K562 (cell line): ENCODE results near the gene SNX25. TPM values are rescaled to one million over a fixed set of nuclear protein-coding genes. Genes with fewer than 3 reads are reported as not detected.
"Not testable (repeated sequence)": the region's sequence is repeated elsewhere in the genome, so short reads cannot be mapped to it uniquely, and the experiment has no call there.

ENCODE experiments used
- ATAC-seq: fragments of 200-7000 bp; cut with Tn5 transposase; 3 replicates; pipeline ENCODE4 v1.9.1; 2020; ENCODE audit warnings: moderate library complexity
- BruUV-seq: library from RNA; stranded (reverse); fragments of 400-500 nt; replicated peaks from 2 replicates; lab custom pipeline; 2021; lab: Mats Ljungman, UMichigan
- CTCF ChIA-PET: fragments of 300-600 bp; formaldehyde crosslinking; extraction: SDS; loops from one replicate; lab custom pipeline; 2021; ENCODE audit warnings: low intra/inter-chr PET ratio; lab: Yijun Ruan, JAX
- POLR2A ChIA-PET: fragments of 300-600, 350-650 bp; sonication (Branson Sonifier 250); formaldehyde crosslinking; extraction: SDS; loops from one replicate; lab custom pipeline; 2021; ENCODE audit warnings: antibody characterized with exemption, inconsistent platforms; lab: Yijun Ruan, JAX
- DNase-seq, 4 experiments: peaks; one replicate each; pipeline versions ENCODE4 v3.0.0 to v3.0.0-alpha.2; 2011 to 2018; ENCODE audit warnings: low spot score in 3 of 4, mixed read lengths in 3 of 4; ENCODE audit errors: extremely low read depth in 1 of 4
- FAIRE-seq: peaks from 2 replicates; lab custom pipeline; 2011; peaks lifted over from hg19 to GRCh38; lab: Jason Lieb, UNC
- H2AFZ ChIP-seq: 2 replicates; pipeline ENCODE4 v1.6.0; 2011; ENCODE audit warnings: low read depth, low read length, control low read depth, inconsistent platforms
- H3K27ac ChIP-seq: fragments of 200-600 bp; 3 replicates; pipeline ENCODE4 v1.8.0; 2011; ENCODE audit warnings: low read depth, mild to moderate bottlenecking, control low read depth, inconsistent platforms, low read length, moderate library complexity, mixed read lengths; ENCODE audit errors: extremely low read depth
- H3K27me3 ChIP-seq, 2 experiments: fragments of 300-600 bp in 1 of 2; 2 replicates in 1 of 2; 3 replicates in 1 of 2; pipeline versions ENCODE4 v1.6.0 to v1.8.0; 2011; ENCODE audit warnings: inconsistent platforms in 2 of 2, low read length in 2 of 2, mild to moderate bottlenecking in 1 of 2, mixed read lengths in 1 of 2, moderate library complexity in 1 of 2; ENCODE audit not compliant: control insufficient read depth in 2 of 2, insufficient read depth in 2 of 2
- H3K36me3 ChIP-seq: fragments of 300-600 bp; 3 replicates; pipeline ENCODE4 v1.8.0; 2011; ENCODE audit warnings: mild to moderate bottlenecking, low read length, inconsistent platforms; ENCODE audit not compliant: control insufficient read depth, insufficient read depth
- H3K4me1 ChIP-seq, 2 experiments: fragments of 200-600 bp in 1 of 2; replicated peaks in 1 of 2; 2 replicates in 1 of 2; 3 replicates in 1 of 2; pipeline versions ENCODE4 v1.5.1 to v1.8.0; 2011; ENCODE audit warnings: inconsistent platforms in 2 of 2, low read length in 2 of 2, mild to moderate bottlenecking in 1 of 2, mixed read lengths in 1 of 2, moderate library complexity in 1 of 2; ENCODE audit not compliant: control insufficient read depth in 2 of 2, insufficient read depth in 2 of 2
- H3K4me2 ChIP-seq: 2 replicates; pipeline ENCODE4 v1.6.1; 2011; ENCODE audit warnings: low read length, control low read depth, inconsistent platforms, mixed read lengths; ENCODE audit not compliant: insufficient read depth
- H3K4me3 ChIP-seq: fragments of 200-600 bp; sonication (generic), shearing (Covaris generic); 2 replicates; pipeline ENCODE4 v1.5.1; 2016; ENCODE audit warnings: control low read depth, inconsistent platforms
- H3K79me2 ChIP-seq: fragments of 200-600 bp; 3 replicates; pipeline ENCODE4 v1.8.0; 2011; ENCODE audit warnings: low read length, inconsistent platforms; ENCODE audit not compliant: control insufficient read depth, insufficient read depth
- H3K9ac ChIP-seq, 2 experiments: 2 replicates each; pipeline versions ENCODE4 v1.6.0 to v1.6.1; 2011; ENCODE audit warnings: low read depth in 2 of 2, low read length in 2 of 2, control low read depth in 1 of 2, inconsistent platforms in 1 of 2, mild to moderate bottlenecking in 1 of 2, mixed read lengths in 1 of 2; ENCODE audit not compliant: insufficient read depth in 1 of 2
- H3K9me1 ChIP-seq: one replicate; pipeline ENCODE4 v1.6.0; 2011; ENCODE audit warnings: inconsistent platforms, mild to moderate bottlenecking, low read length, moderate library complexity; ENCODE audit not compliant: control insufficient read depth, insufficient read depth
- H3K9me3 ChIP-seq: replicated peaks from 2 replicates; pipeline ENCODE4 v1.5.1; 2011; ENCODE audit warnings: low read depth, low read length, inconsistent platforms; ENCODE audit not compliant: control insufficient read depth, insufficient read depth
- H4K20me1 ChIP-seq: replicated peaks from 2 replicates; pipeline ENCODE4 v1.6.1; 2011; ENCODE audit warnings: low read length, inconsistent platforms, mixed read lengths; ENCODE audit not compliant: control insufficient read depth, insufficient read depth
- ASH1L ChIP-seq: fragments of 450-650 bp; IDR thresholded peaks from 2 replicates; pipeline ENCODE4 v1.6.1; 2018; ENCODE audit warnings: borderline replicate concordance, mild to moderate bottlenecking, low read depth; ENCODE audit not compliant: partially characterized antibody
- ZNF764 ChIP-seq: fragments of 250-450 bp; sonication (Bioruptor Pico); IDR thresholded peaks from 2 replicates; pipeline ENCODE4 v1.4.0; 2020; ENCODE audit warnings: low read depth, mild to moderate bottlenecking, moderate library complexity
- WGBS: fragments of 100-300 bp; shearing (Covaris generic); methylation state at CpG from one replicate; pipeline ENCODE4 v1.1.6; 2016; ENCODE audit warnings: low coverage, mixed read lengths; ENCODE audit not compliant: insufficient coverage; ENCODE audit errors: missing lambda C conversion rate; 5-methylcytosine and 5-hydroxymethylcytosine counted together
- in situ Hi-C: fragments of 300-500 bp; cut with MboI; formaldehyde crosslinking; loops from 4 replicates; pipeline ENCODE4 v1.15.0; 2018; ENCODE audit warnings: inconsistent platforms, mixed read lengths
- intact Hi-C: fragments of 100-400 bp; cut with micrococcal nuclease; formaldehyde crosslinking; loops from 2 replicates; pipeline ENCODE4 v1.14.2; 2022
- polyA plus RNA-seq, 8 experiments: library from polyadenylated mRNA; depleted of rRNA in 4 of 8; stranded (reverse) in 5 of 8; unstranded in 3 of 8; fragments of >200 nt; fragmentation: Nextera tagmentation in 2 of 8; fragmentation: Illumina TruSeq in 1 of 8; extraction: Ambion mirVana in 2 of 8; extraction: Trizol in 1 of 8; gene quantifications; 2 replicates each; pipeline versions ENCODE4 v1.2.1 to v1.2.3, GENCODE V29; 2011 to 2014; ENCODE audit warnings: inconsistent platforms in 1 of 8, missing spikeins in 1 of 8
- total RNA-seq, 7 experiments: library from RNA; depleted of rRNA in 6 of 7; stranded (reverse); fragments of >200 nt in 6 of 7; fragmentation: Illumina TruSeq in 2 of 7; extraction: Trizol in 2 of 7; gene quantifications; 2 replicates each; pipeline versions ENCODE4 v1.2.1 to v1.2.3, GENCODE V29; 2011 to 2021; ENCODE audit warnings: low replicate concordance in 1 of 7

The SNX25 gene
- total and polyA plus RNA-seq, 9 of the 15 experiments (the other 6 are each of a cell fraction or from before 2014, with no cell fraction given): 2.5 to 23.4 (median 13.3) TPM

DNA sequence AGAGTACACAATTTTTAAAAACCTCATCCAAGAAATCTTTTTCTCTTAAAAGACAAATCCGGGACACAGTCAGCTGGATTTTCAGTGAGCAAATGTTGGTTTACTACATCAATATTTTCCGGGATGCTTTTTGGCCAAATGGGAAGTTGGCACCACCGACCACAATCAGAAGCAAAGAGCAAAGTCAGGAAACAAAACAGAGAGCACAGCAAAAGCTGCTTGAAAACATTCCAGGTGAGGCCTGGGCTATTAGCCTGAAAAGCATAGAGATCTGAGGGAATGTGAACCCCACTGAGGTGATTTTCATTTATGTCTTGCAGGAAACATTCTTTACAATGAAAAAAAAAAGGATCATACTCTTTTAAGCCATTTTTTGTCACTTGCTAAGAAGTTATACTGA lies 152.5 kb downstream of the SNX25 start:
- Histone ChIP-seq H3K9ac (no peak overlapping the region), H3K27ac (no peak overlapping the region)
- no peak for FAIRE-seq
- no TSS peak for BruUV-seq
- TF ChIP-seq ASH1L: no peak
- no peak for TF ChIP-seq ZNF764 (CRISPR knock-in tag)
- TF ChIP-seq, all 486 proteins: peak for 0
- no peaks in the 10 kb centered on the region for H3K9me3 ChIP-seq
- ChIA-PET POLR2A (no interaction called here), CTCF (no interaction called here)
- 87% methylated on average over 3 of the region's 3 CpGs for WGBS
- H3K4me3 ChIP-seq: no peak overlapping the region
- H3K79me2 ChIP-seq: no peaks in the 10 kb centered on the region
- no peaks in the 10 kb centered on the region for H3K9me1 ChIP-seq
- no peaks in the 10 kb centered on the region; the same call in 2 of the 3 replicates for H3K36me3 ChIP-seq
- H3K27me3 ChIP-seq: no peaks in the 10 kb centered on the region
- intact Hi-C loops (no loop called here), in situ Hi-C loops (no loop called here)
- no peak overlapping the region for H3K4me2 ChIP-seq
- no peak overlapping the region for H2AFZ ChIP-seq
- no peak for DNase-seq
- H4K20me1 ChIP-seq: no peaks in the 10 kb centered on the region
- no peak for ATAC-seq
- H3K4me1 ChIP-seq: peaks cover 13 to 35% of the 10 kb centered on the region in 2 experiments

DNA sequence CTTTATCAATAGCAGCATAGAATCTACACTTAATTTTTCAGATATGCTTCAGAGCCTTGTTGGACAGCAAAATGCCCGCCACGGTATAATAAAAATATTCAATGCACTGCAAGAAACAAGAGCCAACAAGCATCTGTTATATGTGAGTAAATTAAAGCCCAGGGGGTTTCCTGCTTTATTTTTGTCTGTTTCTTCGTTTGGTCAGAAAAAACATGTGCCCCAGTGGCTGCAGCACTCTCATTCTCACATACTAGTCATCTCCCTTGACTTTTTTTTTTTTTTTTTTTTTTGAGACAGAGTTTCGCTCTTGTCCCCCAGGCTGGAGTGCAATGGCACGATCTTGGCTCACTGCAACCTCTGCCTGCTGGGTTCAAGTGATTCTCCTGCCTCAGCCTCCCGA lies 153.2 kb downstream of the SNX25 start:
- H3K27ac ChIP-seq, CTCF ChIA-PET, BruUV-seq: not testable (repeated sequence)

More for the DNA sequence above, 153.2 kb downstream of the SNX25 start:
- H3K9ac ChIP-seq, H3K9me1 ChIP-seq, DNase-seq, H4K20me1 ChIP-seq, H2AFZ ChIP-seq, FAIRE-seq, intact Hi-C loops, H3K36me3 ChIP-seq, H3K79me2 ChIP-seq, H3K4me2 ChIP-seq, H3K9me3 ChIP-seq, ATAC-seq, H3K27me3 ChIP-seq, H3K4me3 ChIP-seq, in situ Hi-C loops, POLR2A ChIA-PET: not testable (repeated sequence)
- H3K4me1 ChIP-seq: peaks cover 8 to 28% of the 10 kb centered on the region in 2 experiments
- 84% methylated on average over 6 of the region's 6 CpGs for WGBS
